ENCODE data around the gene KDM4C. TPM values are rescaled to one million over a fixed set of nuclear protein-coding genes. Genes with fewer than 3 reads are reported as not detected.

The KDM4C gene
- total RNA-seq, 1 donor from 2014 or later = 26.6 TPM

DNA sequence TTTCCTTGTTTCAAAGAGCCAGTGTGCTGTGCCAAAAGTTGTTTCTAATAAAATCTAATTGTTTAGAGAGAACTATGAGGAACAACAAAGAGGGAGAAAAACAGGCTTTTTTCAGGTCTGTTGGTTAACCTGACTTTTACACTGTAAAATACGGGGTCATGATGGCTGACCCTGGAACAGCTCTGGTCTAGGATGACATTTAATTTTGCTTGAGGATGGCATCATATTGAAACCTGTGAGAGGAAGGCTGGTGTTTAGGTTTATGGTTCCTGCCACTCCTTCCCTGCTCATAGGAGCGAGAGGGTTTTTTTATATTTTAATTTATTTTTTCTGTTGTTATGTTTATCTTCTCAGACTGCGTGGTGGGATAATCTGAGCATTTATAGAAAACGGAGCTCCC, 327.6 kb downstream of the KDM4C start:
- TF ChIP-seq CTCF (IDR thresholded peaks at IDR 0.05; ENCODE audit: unreplicated experiment) = no peak
- no peak for DNase-seq (ENCODE audit: low spot score, unreplicated experiment)
- H3K27me3 Mint-ChIP-seq = no peaks in the 10 kb centered on the region
- peaks cover 2% of the 10 kb centered on the region for H3K4me1 Mint-ChIP-seq (ENCODE audit: low read depth)
- no peak overlapping the region for H3K27ac Mint-ChIP-seq
- H3K36me3 Mint-ChIP-seq (ENCODE audit: insufficient read depth) = no peaks in the 10 kb centered on the region
- no peak overlapping the region for H3K4me3 Mint-ChIP-seq (ENCODE audit: low read depth)
- H3K9me3 Mint-ChIP-seq (ENCODE audit: low read depth) = no peaks in the 10 kb centered on the region

- Mint-ChIP-seq H3K27ac (no peak overlapping the region), H3K36me3 (ENCODE audit: insufficient read depth) (no peaks in the 10 kb centered on the region), H3K9me3 (ENCODE audit: low read depth) (no peaks in the 10 kb centered on the region), H3K4me1 (ENCODE audit: low read depth) (no peaks in the 10 kb centered on the region), H3K27me3 (no peaks in the 10 kb centered on the region), H3K4me3 (ENCODE audit: low read depth) (no peak overlapping the region)
- no peak for DNase-seq (ENCODE audit: low spot score, unreplicated experiment)
- no peak for TF ChIP-seq CTCF (IDR thresholded peaks at IDR 0.05; ENCODE audit: unreplicated experiment)
Observed at GRCh38 chr9:7086389-7086788, 328.6 kb downstream of the KDM4C start.

- no peak for DNase-seq (ENCODE audit: low spot score, unreplicated experiment)
- Mint-ChIP-seq H3K36me3 (ENCODE audit: insufficient read depth) (no peaks in the 10 kb centered on the region), H3K27me3 (no peaks in the 10 kb centered on the region), H3K9me3 (ENCODE audit: low read depth) (no peaks in the 10 kb centered on the region), H3K4me3 (ENCODE audit: low read depth) (no peak overlapping the region), H3K27ac (no peak overlapping the region), H3K4me1 (ENCODE audit: low read depth) (no peaks in the 10 kb centered on the region)
- no peak for TF ChIP-seq CTCF (IDR thresholded peaks at IDR 0.05; ENCODE audit: unreplicated experiment)
Observed at GRCh38 chr9:7088611-7089010, 330.8 kb downstream of the KDM4C start.

- Mint-ChIP-seq H3K4me1 (ENCODE audit: low read depth) (no peaks in the 10 kb centered on the region), H3K27me3 (no peaks in the 10 kb centered on the region), H3K9me3 (ENCODE audit: low read depth) (no peaks in the 10 kb centered on the region), H3K27ac (no peak overlapping the region), H3K4me3 (ENCODE audit: low read depth) (no peak overlapping the region), H3K36me3 (ENCODE audit: insufficient read depth) (no peaks in the 10 kb centered on the region)
- TF ChIP-seq CTCF (IDR thresholded peaks at IDR 0.05; ENCODE audit: unreplicated experiment) = no peak
- DNase-seq (ENCODE audit: low spot score, unreplicated experiment) = no peak
Observed at GRCh38 chr9:7089406-7090193, 331.8 kb downstream of the KDM4C start.

DNA sequence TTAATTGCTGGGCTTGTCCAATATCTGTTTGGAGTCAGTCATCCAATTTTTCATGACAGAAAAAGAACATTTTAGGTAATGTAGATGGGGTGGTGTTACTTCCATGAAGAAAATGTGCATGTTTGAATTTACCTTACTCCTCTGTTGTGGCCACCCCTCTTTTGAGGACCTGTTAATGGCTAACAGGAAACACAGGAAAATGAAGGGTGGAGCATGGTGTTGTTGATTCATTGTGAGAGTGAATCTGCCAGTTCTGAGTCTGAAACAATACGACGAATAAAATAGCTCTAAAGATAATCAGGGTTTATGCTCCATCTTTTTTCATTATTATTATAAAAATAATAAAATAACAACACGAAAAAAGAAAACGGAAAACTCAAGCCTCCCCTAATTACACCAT, 335.3 kb downstream of the KDM4C start:
- no peaks in the 10 kb centered on the region for H3K36me3 Mint-ChIP-seq (ENCODE audit: insufficient read depth)
- DNase-seq (ENCODE audit: low spot score, unreplicated experiment) = no peak
- no peaks in the 10 kb centered on the region for H3K4me1 Mint-ChIP-seq (ENCODE audit: low read depth)
- no peak for TF ChIP-seq CTCF (IDR thresholded peaks at IDR 0.05; ENCODE audit: unreplicated experiment)
- H3K4me3 Mint-ChIP-seq (ENCODE audit: low read depth) = no peak overlapping the region
- no peaks in the 10 kb centered on the region for H3K27me3 Mint-ChIP-seq
- H3K27ac Mint-ChIP-seq = no peak overlapping the region
- H3K9me3 Mint-ChIP-seq (ENCODE audit: low read depth) = no peaks in the 10 kb centered on the region
